HG03558 (cell line): ENCODE results near the gene ZNF132.
"Not testable (repeated sequence)": the region's sequence is repeated elsewhere in the genome, so short reads cannot be mapped to it uniquely, and the experiment has no call there.

Source experiments
- ATAC-seq: cut with Tn5 transposase; IDR thresholded peaks from one replicate; pipeline ENCODE4 v1.9.1; 2021; ENCODE audit warnings: moderate number of reproducible peaks; ENCODE audit not compliant: unreplicated experiment; ENCODE audit errors: extremely low read depth

Gene ZNF132

DNA sequence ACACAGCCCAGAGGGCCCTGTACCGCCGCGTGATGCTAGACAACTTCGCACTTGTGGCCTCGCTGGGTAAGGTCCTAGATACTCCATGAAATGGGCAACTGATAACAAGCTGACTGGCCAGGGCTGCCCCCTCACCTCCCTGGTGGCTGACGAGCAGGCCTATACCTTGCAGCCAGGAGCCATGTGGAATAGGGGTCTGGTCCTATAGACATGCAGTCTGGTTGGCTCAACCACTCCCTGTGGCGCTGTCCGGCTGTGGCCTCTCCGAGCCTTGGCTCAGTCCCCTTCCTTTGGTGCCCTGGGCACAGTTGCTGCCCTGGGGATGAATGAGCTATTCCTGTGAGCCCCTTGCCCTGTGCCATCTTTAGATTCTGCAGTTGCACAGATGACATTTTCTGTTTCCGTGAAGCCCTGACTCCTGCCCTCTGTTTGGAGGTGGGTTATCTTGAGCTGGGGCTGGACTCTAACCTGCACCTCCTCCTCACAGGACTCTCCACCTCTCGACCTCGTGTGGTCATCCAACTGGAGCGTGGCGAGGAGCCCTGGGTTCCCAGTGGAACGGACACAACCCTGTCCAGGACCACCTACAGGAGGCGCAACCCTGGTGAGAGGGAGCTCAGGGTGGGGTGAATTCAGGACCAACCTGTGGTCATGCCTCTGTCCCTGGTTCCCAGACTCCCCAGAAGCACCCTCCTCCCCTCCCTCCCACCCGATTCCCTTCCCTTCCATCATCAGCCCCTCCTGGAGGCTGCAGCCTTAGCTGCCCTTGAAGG is 29.5 kb upstream of the ZNF132 start:
- ATAC-seq: no peak

GRCh38 chr19:58468216-58468839 is 28.4 kb upstream of the ZNF132 start:
- no peak for ATAC-seq

DNA sequence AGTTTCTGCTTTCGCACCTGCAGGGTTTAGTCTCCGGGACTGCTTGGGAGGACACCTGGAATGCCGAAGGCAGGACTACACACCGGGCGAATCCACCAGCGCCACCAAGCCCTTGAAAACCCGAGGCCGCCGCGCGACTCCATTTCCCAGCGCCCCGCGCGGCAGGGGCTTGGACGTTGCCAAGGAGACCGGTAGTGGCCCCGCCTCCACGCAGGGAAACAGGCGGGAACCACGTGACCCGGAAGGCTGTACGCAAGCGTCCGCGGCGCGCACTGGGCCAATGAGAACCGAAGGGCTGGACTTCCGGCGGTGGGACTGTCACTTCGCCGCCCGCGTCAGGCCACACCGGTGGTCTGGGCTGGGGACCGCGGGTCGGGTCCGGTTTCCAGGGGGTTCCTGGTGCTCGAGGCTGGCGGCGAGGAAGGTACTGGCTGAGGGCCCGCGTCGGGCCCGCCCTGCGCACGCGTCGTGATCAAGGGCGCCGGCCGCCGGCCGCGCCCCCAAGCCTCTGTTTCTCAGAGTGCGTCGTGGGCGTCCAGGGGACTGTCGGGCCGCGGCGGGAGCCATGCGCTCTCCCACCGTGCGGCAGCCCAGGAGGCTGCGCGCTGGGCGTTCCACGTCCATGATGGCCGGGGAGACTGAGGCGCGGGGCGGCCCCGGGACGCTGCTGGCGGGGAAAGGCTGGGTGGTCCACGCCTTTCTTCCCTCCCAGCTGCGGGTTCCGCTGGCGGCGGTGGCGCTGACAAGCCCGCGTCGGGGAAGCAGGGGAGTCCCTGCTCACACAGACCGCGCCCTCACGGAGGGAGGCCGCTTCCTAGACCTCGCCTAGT is 27.0 kb upstream of the ZNF132 start, which contains the start of gene ZNF324:
TSS of gene ZNF324 (plus strand) at position 321 of the 830 bp plus-strand sequence. CDS start 2,106 bp downstream, outside the sequence.
- ATAC-seq: peak; percentile 81

GRCh38 chr19:58466089-58466759 is 26.3 kb upstream of the ZNF132 start:
- no peak for ATAC-seq

DNA sequence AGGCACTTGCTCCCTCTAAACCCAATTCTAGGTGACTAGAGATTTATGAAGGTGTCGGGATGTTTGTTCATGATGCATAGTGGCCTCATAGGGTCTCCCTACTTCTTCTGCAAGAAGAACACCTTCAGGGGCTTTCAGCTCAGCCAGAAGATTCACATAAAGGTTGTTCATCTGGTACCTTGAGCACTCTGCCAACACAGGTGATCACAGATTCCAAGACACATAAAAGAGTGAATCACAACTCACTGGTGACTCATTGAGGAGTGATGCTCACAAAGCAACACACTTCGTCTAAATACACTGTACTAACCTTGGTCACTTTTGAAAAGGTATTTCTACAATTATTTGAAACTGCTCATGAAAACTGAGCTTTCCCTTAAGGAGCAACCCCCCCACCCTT is 20.1 kb upstream of the ZNF132 start:
- no peak for ATAC-seq

- no peak for ATAC-seq
These were observed 16.2 kb upstream of the ZNF132 start for GRCh38 chr19:58456111-58456510.

DNA sequence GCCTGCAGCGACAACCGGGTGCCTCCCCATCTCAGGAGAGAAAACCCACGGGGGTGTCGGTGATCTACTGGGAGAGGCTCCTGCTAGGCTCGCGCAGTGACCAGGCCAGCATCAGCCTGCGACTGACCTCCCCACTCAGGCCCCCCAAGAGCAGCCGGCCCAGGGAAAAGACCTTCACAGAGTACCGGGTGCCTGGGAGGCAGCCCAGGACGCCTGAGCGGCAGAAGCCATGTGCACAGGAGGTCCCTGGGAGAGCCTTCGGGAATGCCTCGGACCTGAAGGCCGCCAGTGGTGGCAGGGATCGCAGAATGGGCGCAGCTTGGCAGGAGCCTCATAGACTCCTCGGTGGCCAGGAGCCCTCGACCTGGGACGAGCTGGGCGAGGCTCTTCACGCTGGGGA is 15.4 kb upstream of the ZNF132 start:
- no peak for ATAC-seq

GRCh38 chr19:58453743-58454142 is 13.8 kb upstream of the ZNF132 start:
- no peak for ATAC-seq

DNA sequence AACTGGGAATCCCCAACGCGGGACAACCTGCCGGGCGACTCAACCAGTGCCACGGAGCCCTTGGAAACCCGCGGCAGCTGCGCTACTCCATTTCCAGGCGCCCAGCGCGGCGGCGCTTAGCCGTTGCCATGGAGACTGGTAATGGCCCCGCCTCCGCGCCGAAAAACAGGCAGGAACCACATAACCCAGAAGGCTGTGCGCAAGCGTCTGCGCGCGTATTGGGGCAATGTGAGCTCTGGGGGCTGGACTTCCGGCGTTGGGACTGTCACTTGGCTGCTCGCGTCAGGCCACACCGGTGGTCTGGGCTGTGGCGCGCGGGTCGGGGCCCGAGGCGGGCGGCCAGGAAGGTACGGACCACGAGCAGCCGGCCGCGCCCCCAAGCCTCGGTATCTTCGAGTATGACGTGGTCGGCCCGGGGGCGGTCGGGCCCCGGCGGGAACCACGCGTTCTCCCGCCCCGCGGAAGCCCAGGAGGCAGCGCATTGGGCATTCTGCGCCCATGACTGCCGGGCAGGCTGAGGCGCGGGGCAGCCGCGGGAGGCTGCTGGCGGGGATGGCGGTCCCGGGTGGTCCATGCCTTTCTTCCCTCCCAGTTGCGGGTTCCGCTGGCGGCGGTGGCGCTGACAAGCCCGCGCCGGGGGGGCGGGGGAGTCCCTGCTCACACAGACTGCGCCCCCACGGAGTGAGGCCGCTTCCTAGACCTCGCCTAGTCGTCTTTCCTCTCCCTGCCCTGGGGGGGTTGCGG is 11.6 kb upstream of the ZNF132 start, which contains the start of gene ZNF324B:
TSS of gene ZNF324B (plus strand) at position 265 of the 744 bp plus-strand sequence. CDS start 2,080 bp downstream, outside the sequence.
- peak; percentile 79 for ATAC-seq

GRCh38 chr19:58450856-58451357 is 11.0 kb upstream of the ZNF132 start:
- no peak for ATAC-seq

DNA sequence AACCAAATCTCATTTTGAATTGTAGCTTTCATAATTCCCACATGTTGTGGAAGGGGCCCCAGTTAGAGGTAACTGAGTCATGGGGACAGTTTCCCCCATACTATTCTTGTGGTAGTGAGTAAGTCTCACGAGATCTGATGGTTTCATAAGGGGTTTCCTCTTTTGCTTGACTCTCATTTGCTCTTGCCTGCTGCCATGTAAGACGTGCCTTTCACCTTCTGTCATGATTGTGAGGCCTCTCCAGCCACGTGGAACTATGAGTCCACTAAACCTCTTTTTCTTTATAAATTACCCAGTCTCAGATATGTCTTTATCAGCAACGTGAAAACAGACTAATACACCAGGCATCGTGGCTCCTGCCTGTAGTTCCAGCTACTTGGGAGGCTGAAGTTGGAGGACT is 10.0 kb upstream of the ZNF132 start:
- not testable (repeated sequence) for ATAC-seq

GRCh38 chr19:58448860-58449259 is 8.9 kb upstream of the ZNF132 start:
- ATAC-seq: not testable (repeated sequence)

- ATAC-seq: not testable (repeated sequence)
These were observed 3.0 kb upstream of the ZNF132 start for GRCh38 chr19:58442986-58443385.

DNA sequence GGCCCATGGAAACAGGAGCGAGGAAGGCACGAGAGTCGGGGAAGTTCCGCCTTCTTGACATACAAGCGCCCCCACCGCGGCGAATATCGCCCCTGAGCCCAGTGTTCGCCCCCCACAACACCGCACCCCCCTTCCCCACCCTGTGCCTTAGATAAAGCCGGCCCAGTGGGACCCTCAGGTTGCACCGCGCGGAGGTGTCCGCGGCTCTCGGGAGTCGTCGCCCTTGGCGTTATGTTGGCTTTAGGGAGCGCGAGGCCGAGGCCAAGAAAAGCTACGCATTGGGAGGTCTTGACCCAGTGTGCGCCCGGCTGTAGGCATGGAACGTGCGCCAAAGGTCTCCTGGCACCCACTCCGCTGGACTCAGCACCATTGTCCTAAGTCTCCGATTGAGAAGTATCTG is 603 bp upstream of the ZNF132 start:
- no peak for ATAC-seq

DNA sequence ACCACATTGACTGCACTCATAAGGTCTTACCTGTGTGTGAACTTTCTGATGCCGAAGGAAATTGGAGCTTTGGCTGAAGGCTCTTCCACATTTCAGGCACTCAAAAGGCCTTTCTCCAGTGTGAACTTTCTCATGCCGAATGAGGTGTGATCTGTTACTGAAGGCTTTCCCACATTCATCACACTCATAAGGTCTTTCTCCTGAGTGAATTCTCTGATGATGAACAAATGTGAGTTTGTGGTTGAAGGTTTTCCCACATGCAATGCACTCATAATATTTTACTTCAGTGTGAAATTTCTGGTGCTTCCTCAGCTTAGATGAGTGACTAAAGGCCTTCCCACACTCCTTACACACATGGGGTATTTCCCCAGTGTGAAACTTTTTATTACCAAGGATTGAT is 5.7 kb downstream of the ZNF132 start:
- no peak for ATAC-seq

DNA sequence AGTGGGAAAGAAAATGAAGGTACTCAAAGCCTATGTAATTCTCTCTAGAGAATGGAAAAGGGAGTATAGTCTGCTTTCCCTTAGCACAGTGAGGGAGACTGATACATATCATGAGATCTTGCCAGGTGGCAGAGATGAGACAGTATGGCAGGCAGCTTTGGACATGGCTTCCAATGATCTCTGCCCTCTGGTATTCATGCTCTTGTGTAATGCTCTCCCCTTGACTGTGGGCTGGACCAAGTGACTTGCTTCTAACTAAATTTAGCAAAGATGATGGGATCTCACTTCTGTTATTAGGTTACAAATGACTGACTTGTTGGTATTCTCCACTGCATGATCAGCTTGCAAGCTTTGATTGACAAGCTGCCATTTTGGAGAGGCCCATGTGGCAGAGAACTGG is 10.2 kb downstream of the ZNF132 start:
- ATAC-seq: no peak

DNA sequence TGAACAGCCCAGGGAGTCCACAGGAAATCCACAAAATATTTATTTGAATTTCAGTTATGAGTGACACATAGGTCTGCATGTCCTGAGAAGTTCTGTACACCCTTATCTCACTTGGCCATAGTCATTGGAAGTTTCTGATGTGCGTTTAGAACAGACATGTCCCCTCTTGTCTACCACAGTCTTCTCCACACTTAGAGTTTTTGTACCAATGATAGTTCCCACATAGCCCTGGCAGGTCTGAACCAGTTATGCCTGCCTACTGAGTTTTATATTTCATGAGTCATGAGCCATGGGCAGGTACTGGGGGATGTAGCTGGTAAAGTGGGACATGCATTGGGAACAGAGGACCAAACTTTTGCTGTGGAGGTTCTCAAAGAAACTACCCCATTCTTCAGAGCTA is 11.3 kb downstream of the ZNF132 start:
- ATAC-seq: no peak

DNA sequence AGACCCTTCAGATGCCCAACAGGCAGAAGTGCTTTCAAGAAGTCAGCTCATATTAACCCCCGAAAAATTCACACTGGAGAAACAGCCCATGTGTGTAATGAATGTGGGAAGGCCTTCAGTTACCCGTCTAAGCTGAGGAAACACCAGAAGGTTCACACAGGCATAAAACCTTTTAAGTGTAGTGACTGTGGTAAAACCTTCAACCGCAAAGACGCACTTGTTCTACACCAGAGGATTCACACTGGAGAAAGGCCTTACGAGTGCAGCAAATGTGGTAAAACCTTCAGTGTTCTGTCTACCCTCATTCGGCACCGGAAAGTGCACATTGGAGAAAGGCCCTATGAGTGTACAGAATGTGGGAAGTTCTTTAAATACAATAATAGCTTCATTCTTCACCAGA is 22.9 kb downstream of the ZNF132 start:
- no peak for ATAC-seq

DNA sequence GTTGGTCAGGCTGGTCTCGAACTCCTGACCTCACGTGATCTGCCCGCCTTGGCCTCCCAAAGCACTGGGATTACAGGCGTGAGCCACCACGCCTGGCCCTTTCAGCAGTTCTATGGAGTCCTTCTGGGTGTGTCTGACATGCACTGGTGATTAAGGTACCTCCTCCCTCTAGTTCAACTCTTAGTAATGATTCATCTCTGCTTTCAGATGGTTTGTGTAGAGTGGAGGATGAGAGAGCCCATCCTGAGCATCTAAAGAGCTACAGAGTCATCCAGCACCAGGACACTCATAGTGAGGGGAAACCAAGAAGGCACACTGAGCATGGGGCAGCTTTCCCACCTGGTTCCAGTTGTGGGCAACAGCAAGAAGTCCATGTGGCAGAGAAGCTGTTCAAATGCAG is 23.3 kb downstream of the ZNF132 start:
- ATAC-seq: no peak
